ENCODE data around the gene C14orf119. TPM values are rescaled to one million over a fixed set of nuclear protein-coding genes. Genes with fewer than 3 reads are reported as not detected.

The C14orf119 gene
- total and polyA plus RNA-seq, 9 of the 15 experiments (the other 6 are each of a cell fraction or from before 2014, with no cell fraction given) = 36.7 to 251 (median 51.8) TPM

DNA sequence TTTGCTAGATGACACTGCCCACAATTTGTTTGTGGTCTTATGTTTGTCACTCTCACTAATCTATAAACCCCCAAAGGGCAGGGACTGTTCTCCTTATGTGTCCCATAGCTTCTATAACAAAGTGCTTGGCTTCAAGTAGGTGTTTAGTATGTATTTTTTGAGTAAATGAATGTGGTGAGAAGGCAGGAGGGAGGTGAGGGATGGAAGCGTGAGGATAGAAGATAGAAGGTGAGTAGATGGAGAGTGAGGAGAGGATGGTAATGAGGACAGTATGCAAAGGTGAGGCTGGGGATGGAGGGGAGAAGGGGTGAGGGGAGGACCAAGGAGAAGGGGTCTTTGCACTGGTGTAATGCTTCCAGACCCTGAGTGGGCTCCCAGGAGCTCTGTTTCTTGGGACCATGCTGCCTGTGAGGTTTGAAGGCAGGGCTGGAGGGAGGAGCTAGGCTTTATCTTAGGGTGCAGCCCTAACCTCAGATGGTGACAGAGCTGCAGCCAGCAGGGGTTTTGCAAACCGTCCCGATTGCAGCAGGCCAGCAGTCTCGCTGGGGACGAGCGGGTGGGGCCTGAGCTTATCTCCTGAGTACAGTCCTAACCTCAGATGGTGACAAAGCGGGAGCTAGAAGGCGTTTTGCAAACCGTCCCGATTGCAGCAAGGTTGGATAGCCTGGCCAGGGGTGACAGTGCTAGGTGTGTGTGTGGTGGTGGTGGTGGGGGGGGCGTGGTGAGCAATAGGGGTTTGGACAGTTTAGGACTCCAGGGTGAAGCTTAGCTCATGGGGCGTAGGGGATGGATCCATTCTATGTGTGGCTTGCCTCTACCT lies 17.3 kb downstream of the C14orf119 start (continued):
- TF ChIP-seq, protein P1, sequence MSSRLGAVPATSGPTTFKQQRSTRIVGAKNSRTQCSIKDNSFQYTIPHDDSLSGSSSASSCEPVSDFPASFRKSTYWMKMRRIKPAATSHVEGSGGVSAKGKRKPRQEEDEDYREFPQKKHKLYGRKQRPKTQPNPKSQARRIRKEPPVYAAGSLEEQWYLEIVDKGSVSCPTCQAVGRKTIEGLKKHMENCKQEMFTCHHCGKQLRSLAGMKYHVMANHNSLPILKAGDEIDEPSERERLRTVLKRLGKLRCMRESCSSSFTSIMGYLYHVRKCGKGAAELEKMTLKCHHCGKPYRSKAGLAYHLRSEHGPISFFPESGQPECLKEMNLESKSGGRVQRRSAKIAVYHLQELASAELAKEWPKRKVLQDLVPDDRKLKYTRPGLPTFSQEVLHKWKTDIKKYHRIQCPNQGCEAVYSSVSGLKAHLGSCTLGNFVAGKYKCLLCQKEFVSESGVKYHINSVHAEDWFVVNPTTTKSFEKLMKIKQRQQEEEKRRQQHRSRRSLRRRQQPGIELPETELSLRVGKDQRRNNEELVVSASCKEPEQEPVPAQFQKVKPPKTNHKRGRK (tag; IDR thresholded peaks at IDR 0.05) = no peak
- TF ChIP-seq U2AF2 (optimal IDR thresholded peaks at IDR 0.05; ENCODE audit: low read depth, low read length) = no peak
- TF ChIP-seq ZBTB34 (CRISPR knock-in tag; IDR thresholded peaks at IDR 0.05) = no peak
- TF ChIP-seq PHB (CRISPR knock-in tag; IDR thresholded peaks at IDR 0.05) = no peak
- no peak for TF ChIP-seq MLX (CRISPR knock-in tag; conservative IDR thresholded peaks at IDR 0.05)
- TF ChIP-seq, protein P2, sequence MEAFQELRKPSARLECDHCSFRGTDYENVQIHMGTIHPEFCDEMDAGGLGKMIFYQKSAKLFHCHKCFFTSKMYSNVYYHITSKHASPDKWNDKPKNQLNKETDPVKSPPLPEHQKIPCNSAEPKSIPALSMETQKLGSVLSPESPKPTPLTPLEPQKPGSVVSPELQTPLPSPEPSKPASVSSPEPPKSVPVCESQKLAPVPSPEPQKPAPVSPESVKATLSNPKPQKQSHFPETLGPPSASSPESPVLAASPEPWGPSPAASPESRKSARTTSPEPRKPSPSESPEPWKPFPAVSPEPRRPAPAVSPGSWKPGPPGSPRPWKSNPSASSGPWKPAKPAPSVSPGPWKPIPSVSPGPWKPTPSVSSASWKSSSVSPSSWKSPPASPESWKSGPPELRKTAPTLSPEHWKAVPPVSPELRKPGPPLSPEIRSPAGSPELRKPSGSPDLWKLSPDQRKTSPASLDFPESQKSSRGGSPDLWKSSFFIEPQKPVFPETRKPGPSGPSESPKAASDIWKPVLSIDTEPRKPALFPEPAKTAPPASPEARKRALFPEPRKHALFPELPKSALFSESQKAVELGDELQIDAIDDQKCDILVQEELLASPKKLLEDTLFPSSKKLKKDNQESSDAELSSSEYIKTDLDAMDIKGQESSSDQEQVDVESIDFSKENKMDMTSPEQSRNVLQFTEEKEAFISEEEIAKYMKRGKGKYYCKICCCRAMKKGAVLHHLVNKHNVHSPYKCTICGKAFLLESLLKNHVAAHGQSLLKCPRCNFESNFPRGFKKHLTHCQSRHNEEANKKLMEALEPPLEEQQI (IDR thresholded peaks at IDR 0.05) = peak; percentile 83
- peak; percentile 53; the same call in 1 of the 2 replicates for TF ChIP-seq FOXK1 (CRISPR knock-in tag; IDR thresholded peaks at IDR 0.05; ENCODE audit: borderline replicate concordance)
- no peak for TF ChIP-seq THRAP3 (IDR thresholded peaks at IDR 0.05; ENCODE audit: borderline replicate concordance)
- TF ChIP-seq, protein P3, sequence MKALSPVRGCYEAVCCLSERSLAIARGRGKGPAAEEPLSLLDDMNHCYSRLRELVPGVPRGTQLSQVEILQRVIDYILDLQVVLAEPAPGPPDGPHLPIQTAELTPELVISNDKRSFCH (CRISPR knock-in tag; IDR thresholded peaks at IDR 0.05) = no peak
- TF ChIP-seq, protein P3 (tag; IDR thresholded peaks at IDR 0.05) = peak; percentile 92
- peak; percentile 93 for TF ChIP-seq RUNX1 (IDR thresholded peaks at IDR 0.05; ENCODE audit: low read depth)
- peak; percentile 81; the same call in 1 of the 2 replicates for TF ChIP-seq TOE1 (IDR thresholded peaks at IDR 0.05; ENCODE audit: borderline replicate concordance)
- no peak for TF ChIP-seq TOE1 (CRISPR knock-in tag; IDR thresholded peaks at IDR 0.05; ENCODE audit: borderline replicate concordance, low read depth)
- no peak for TF ChIP-seq NR4A1 (CRISPR knock-in tag; IDR thresholded peaks at IDR 0.05)
- peak; percentile 75 for TF ChIP-seq NR4A1 (tag; IDR thresholded peaks at IDR 0.05)
- TF ChIP-seq ZNF239 (CRISPR knock-in tag; IDR thresholded peaks at IDR 0.05) = 0 out of 2 replicates have a peak, but pooled peaks have one; percentile 8
- peak; percentile 61 to 79; a peak in 2 of 4 replicates for TF ChIP-seq UBTF (IDR thresholded peaks at IDR 0.05; ENCODE audit: borderline replicate concordance in 1 of 2, low read depth in 2 of 2, low read length in 2 of 2)

All from K562 (cell line).